Muscle of leg (tissue), 11 donors: ENCODE results near the gene CD48. TPM values are rescaled to one million over a fixed set of nuclear protein-coding genes. Genes with fewer than 3 reads are reported as not detected.
"Not testable (repeated sequence)": the region's sequence is repeated elsewhere in the genome, so short reads cannot be mapped to it uniquely, and the experiment has no call there.

Experiments used
- DNase-seq: peaks from one replicate; pipeline ENCODE4 v3.0.0; 2013
- H3K27ac ChIP-seq: one replicate; pipeline ENCODE4 v1.5.1; 2013; ENCODE audit warnings: mild to moderate bottlenecking, low read length, control low read depth
- H3K27me3 ChIP-seq: one replicate; pipeline ENCODE4 v1.6.1; 2013; ENCODE audit warnings: low read length; ENCODE audit not compliant: control insufficient read depth, insufficient read depth
- H3K36me3 ChIP-seq: one replicate; pipeline ENCODE4 v1.6.1; 2013; ENCODE audit warnings: low read length; ENCODE audit not compliant: control insufficient read depth, insufficient read depth
- H3K4me1 ChIP-seq: one replicate; pipeline ENCODE4 v1.6.1; 2013; ENCODE audit warnings: low read length; ENCODE audit not compliant: control insufficient read depth, insufficient read depth
- H3K4me3 ChIP-seq: one replicate; pipeline ENCODE4 v1.5.1; 2013; ENCODE audit warnings: low read length, control low read depth
- H3K9me3 ChIP-seq: replicated peaks from 2 replicates; pipeline ENCODE4 v1.6.1; 2013; ENCODE audit warnings: low read depth, low read length; ENCODE audit not compliant: control insufficient read depth
- WGBS: methylation state at CpG from one replicate; pipeline ENCODE4 v1.1.5; 2013; ENCODE audit warnings: missing lambda C conversion rate; ENCODE audit not compliant: insufficient coverage; 5-methylcytosine and 5-hydroxymethylcytosine counted together
- polyA plus RNA-seq, 8 donors: library from polyadenylated mRNA; unstranded; fragments of 120-200 nt; gene quantifications; one replicate each; pipeline versions ENCODE4 v1.2.1 to v1.2.3, GENCODE V29; 2013; ENCODE audit warnings: inconsistent platforms in 1 of 8, low replicate concordance in 1 of 8; ENCODE audit not compliant: insufficient read length in 8 of 8, insufficient read depth in 1 of 8
- total RNA-seq: library from RNA; stranded (reverse); fragments of 120-200 nt; gene quantifications from one replicate; pipeline ENCODE4 v1.2.4, GENCODE V29; 2013

Gene CD48
- total and polyA plus RNA-seq, 9 donors, result 1.1 to 2.0 (median 1.3) TPM

GRCh38 chr1:160706526-160707235 lies 4.9 kb downstream of the CD48 start:
- H3K27me3 ChIP-seq, result no peaks in the 10 kb centered on the region
- DNase-seq, result no peak
- H3K4me3 ChIP-seq, result no peak overlapping the region
- no CpG with 5 or more reads among the region's 4 CpGs for WGBS
- no peaks in the 10 kb centered on the region for H3K36me3 ChIP-seq
- H3K9me3 ChIP-seq, result no peaks in the 10 kb centered on the region
- H3K4me1 ChIP-seq, result no peaks in the 10 kb centered on the region
- H3K27ac ChIP-seq, result no peak overlapping the region

DNA sequence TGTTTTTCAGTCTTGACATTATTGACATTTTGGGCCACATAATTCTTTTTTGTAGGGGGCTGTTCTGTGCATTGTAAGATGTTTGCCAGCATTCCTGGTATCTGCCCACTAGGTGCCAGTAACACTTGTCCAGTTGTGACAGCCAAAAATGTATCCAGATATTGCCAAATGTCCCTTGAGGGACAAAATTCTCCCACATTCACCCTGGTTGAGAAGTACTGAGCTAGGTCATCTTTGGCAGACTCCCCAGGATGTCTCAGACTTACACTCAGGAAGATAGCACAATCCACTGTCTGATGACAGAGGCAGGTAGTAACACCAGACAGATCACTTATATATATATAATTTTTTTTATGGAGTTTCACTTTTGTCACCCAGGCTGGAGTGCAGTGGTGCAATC lies 5.9 kb downstream of the CD48 start:
- H3K4me3 ChIP-seq, result no peak overlapping the region
- DNase-seq, result no peak
- no peak overlapping the region for H3K27ac ChIP-seq
- H3K4me1 ChIP-seq, result no peaks in the 10 kb centered on the region
- no peaks in the 10 kb centered on the region for H3K9me3 ChIP-seq
- H3K27me3 ChIP-seq, result no peaks in the 10 kb centered on the region
- H3K36me3 ChIP-seq, result no peaks in the 10 kb centered on the region

- WGBS, result 33% methylated on average over 1 of the region's 3 CpGs
- H3K4me1 ChIP-seq, H3K27ac ChIP-seq, H3K9me3 ChIP-seq, H3K27me3 ChIP-seq, H3K36me3 ChIP-seq, H3K4me3 ChIP-seq, DNase-seq: not testable (repeated sequence)
Measured at GRCh38 chr1:160705212-160705621, 6.4 kb downstream of the CD48 start.

GRCh38 chr1:160704250-160704649 lies 7.4 kb downstream of the CD48 start:
- DNase-seq, result peak; percentile 42
- no peak overlapping the region for H3K4me3 ChIP-seq
- H3K4me1 ChIP-seq, result no peaks in the 10 kb centered on the region
- H3K9me3 ChIP-seq, result no peaks in the 10 kb centered on the region
- H3K27me3 ChIP-seq, result no peaks in the 10 kb centered on the region
- 86% methylated on average over 3 of the region's 4 CpGs for WGBS
- H3K36me3 ChIP-seq, result no peaks in the 10 kb centered on the region
- H3K27ac ChIP-seq, result no peak overlapping the region

- DNase-seq, result no peak
- no peaks in the 10 kb centered on the region for H3K9me3 ChIP-seq
- WGBS, result 65% methylated on average over 2 of the region's 5 CpGs
- H3K4me3 ChIP-seq, result no peak overlapping the region
- H3K36me3 ChIP-seq, result no peaks in the 10 kb centered on the region
- no peak overlapping the region for H3K27ac ChIP-seq
- H3K4me1 ChIP-seq, result no peaks in the 10 kb centered on the region
- no peaks in the 10 kb centered on the region for H3K27me3 ChIP-seq
Measured at GRCh38 chr1:160702100-160702499, 9.5 kb downstream of the CD48 start.

DNA sequence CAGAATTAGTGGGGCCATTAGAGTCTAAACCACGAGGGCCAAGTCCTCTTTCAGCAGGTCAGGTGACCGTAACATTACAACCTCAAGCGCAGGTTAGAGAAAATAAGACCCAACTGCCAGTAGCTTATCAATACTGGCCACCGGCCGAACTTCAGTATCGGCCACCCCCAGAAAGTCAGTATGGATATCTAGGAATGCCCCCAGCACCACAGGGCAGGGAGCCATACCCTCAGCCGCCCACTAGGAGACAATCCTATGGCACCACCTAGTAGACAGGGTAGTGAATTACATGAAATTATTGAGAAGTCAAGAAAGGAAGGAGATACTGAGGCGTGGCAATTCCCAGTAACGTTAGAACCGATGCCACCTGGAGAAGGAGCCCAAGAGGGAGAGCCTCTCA lies 19.2 kb downstream of the CD48 start:
- H3K4me1 ChIP-seq, H3K27me3 ChIP-seq, H3K36me3 ChIP-seq, H3K9me3 ChIP-seq, H3K4me3 ChIP-seq, DNase-seq, H3K27ac ChIP-seq: not testable (repeated sequence)
- WGBS, result 100% methylated on average over 2 of the region's 10 CpGs

GRCh38 chr1:160685266-160685665 lies 26.4 kb downstream of the CD48 start:
- H3K9me3 ChIP-seq, result no peaks in the 10 kb centered on the region
- no peak overlapping the region for H3K4me3 ChIP-seq
- H3K27me3 ChIP-seq, result no peaks in the 10 kb centered on the region
- no peak overlapping the region for H3K27ac ChIP-seq
- DNase-seq, result no peak
- H3K4me1 ChIP-seq, result no peaks in the 10 kb centered on the region
- no peaks in the 10 kb centered on the region for H3K36me3 ChIP-seq

- Histone ChIP-seq H3K27ac (no peak overlapping the region), H3K9me3 (no peaks in the 10 kb centered on the region)
- WGBS, result no CpG with 5 or more reads among the region's 4 CpGs
Measured at GRCh38 chr1:160682983-160683865, 28.4 kb downstream of the CD48 start.

DNA sequence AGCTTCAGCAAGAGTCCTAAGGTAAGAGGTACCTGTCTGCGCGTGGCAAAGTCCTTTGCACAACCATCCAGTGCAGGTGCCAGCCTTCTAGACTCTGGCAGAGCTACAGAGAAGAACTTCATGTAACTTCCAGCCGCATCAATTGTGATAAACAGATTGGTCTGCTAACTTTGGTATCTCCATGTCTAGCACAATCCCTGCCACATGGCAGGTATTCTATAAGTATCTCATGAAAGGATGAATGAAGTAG lies 29.8 kb downstream of the CD48 start:
- 90% methylated on average over 2 of the region's 3 CpGs for WGBS
- H3K4me1 ChIP-seq, result no peaks in the 10 kb centered on the region
- no peak for DNase-seq
- no peaks in the 10 kb centered on the region for H3K9me3 ChIP-seq
- no peaks in the 10 kb centered on the region for H3K36me3 ChIP-seq
- H3K4me3 ChIP-seq, result no peak overlapping the region
- H3K27ac ChIP-seq, result no peak overlapping the region
- peaks cover 2% of the 10 kb centered on the region for H3K27me3 ChIP-seq

More at GRCh38 chr1:160682983-160683865, 28.4 kb downstream of the CD48 start:
- Histone ChIP-seq H3K4me3 (no peak overlapping the region), H3K27me3 (no peaks in the 10 kb centered on the region), H3K4me1 (no peaks in the 10 kb centered on the region), H3K36me3 (no peaks in the 10 kb centered on the region)
- DNase-seq, result no peak

DNA sequence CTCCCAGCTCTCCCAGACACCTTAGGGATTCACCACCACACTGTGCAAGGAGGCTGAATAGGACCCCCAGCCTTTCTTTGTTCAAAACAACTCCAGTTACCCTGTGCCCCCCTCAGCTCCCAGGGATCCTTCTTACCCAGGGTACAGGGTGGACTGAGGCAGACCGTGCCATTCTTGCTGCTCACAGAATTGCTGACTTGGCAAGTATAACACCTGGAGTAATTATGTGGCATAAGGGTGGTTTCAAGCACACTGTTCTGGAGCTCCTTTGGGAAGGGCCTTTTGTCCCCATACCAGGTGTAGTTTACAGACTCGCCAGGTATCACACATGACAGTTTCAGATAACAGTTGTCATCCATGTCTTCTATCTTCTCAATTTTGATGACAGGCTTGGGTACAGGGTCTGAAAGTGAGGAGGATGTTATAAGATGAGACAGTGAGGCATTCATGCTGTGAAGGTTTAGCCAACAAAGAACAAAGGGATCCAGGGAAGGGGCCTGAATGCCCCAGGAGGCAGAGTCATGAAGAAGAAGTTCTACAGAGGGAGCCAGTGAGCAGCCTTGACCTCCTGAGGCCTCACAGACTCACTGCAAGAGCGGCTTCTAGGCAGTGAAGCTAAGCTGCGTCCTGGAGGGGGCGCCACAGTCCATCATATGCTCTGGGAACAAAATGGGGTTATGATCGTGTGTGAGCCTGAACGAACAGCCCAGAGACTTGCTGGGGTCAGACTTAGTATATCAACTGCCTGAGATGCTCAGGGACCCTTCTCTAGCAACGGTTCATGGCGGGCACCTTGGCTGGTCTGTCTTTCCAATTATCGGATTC lies 30.3 kb downstream of the CD48 start:
- DNase-seq, result peak; percentile 52
- no peaks in the 10 kb centered on the region for H3K4me1 ChIP-seq
- no peak overlapping the region for H3K27ac ChIP-seq
- H3K4me3 ChIP-seq, result no peak overlapping the region
- H3K9me3 ChIP-seq, result no peaks in the 10 kb centered on the region
- H3K36me3 ChIP-seq, result no peaks in the 10 kb centered on the region
- WGBS, result 30% methylated on average over 8 of the region's 10 CpGs
- H3K27me3 ChIP-seq, result peaks cover 2% of the 10 kb centered on the region
